HG03108 (cell line): ENCODE measurements around the gene ADAMTS9.

Source experiments
- ATAC-seq: cut with Tn5 transposase; IDR thresholded peaks from one replicate; pipeline ENCODE4 v1.9.1; 2021; ENCODE audit warnings: moderate library complexity; ENCODE audit not compliant: unreplicated experiment

The ADAMTS9 gene

GRCh38 chr3:64495781-64496334, 191.9 kb downstream of the ADAMTS9 start:
- no peak for ATAC-seq

- ATAC-seq: no peak
Measured at GRCh38 chr3:64495121-64495780, 192.5 kb downstream of the ADAMTS9 start.

GRCh38 chr3:64494526-64494925, 193.3 kb downstream of the ADAMTS9 start:
- ATAC-seq: no peak

GRCh38 chr3:64493149-64493548, 194.7 kb downstream of the ADAMTS9 start:
- ATAC-seq: no peak

GRCh38 chr3:64491843-64492242, 196.0 kb downstream of the ADAMTS9 start:
- no peak for ATAC-seq

- no peak for ATAC-seq
Measured at GRCh38 chr3:64490180-64490724, 197.5 kb downstream of the ADAMTS9 start.

- no peak for ATAC-seq
Measured at GRCh38 chr3:64489361-64490044, 198.3 kb downstream of the ADAMTS9 start.

- no peak for ATAC-seq
Measured at GRCh38 chr3:64488939-64489338, 198.9 kb downstream of the ADAMTS9 start.

GRCh38 chr3:64484289-64484992, 203.4 kb downstream of the ADAMTS9 start:
- peak; percentile 90 for ATAC-seq

- ATAC-seq: no peak
Measured at GRCh38 chr3:64483467-64483866, 204.3 kb downstream of the ADAMTS9 start.

GRCh38 chr3:64475037-64475436, 212.8 kb downstream of the ADAMTS9 start:
- no peak for ATAC-seq

GRCh38 chr3:64473466-64473865, 214.3 kb downstream of the ADAMTS9 start:
- no peak for ATAC-seq

GRCh38 chr3:64470436-64470835, 217.4 kb downstream of the ADAMTS9 start:
- ATAC-seq: no peak

GRCh38 chr3:64467255-64467944, 220.4 kb downstream of the ADAMTS9 start:
- ATAC-seq: no peak
